HCT116 (cell line): ENCODE data around the gene FA2H. TPM values are rescaled to one million over a fixed set of nuclear protein-coding genes. Genes with fewer than 3 reads are reported as not detected.

Source experiments
- ATAC-seq: fragments of 200-7000 bp; cut with Tn5 transposase; 2 replicates; pipeline ENCODE4 v1.9.1; 2020; ENCODE audit warnings: mild to moderate bottlenecking, moderate library complexity
- BruUV-seq: library from RNA; stranded (reverse); fragments of 400-500 nt; replicated peaks from 2 replicates; lab custom pipeline; 2021; lab: Mats Ljungman, UMichigan
- CTCF ChIA-PET: fragments of 300-600 bp; sonication (Branson Sonifier 250); formaldehyde crosslinking; loops from one replicate; lab custom pipeline; 2021; ENCODE audit warnings: antibody characterized with exemption; lab: Charles Lee
- POLR2A ChIA-PET: fragments of 300-600, 350-600 bp; sonication (Branson Sonifier 250); formaldehyde crosslinking; loops from one replicate; lab custom pipeline; 2021; ENCODE audit warnings: antibody characterized with exemption; lab: Charles Lee
- RAD21 ChIA-PET, 2 experiments: fragments of 300-600 bp; sonication (Branson Sonifier 250); formaldehyde crosslinking; loops; one replicate each; lab custom pipeline; 2023; ENCODE audit warnings: low total read pairs in 2 of 2; ENCODE audit not compliant: uncharacterized antibody in 2 of 2, unreplicated experiment in 2 of 2, low non-redundant PET in 1 of 2; lab: Charles Lee
- DNase-seq: peaks from one replicate; pipeline ENCODE4 v3.0.0-alpha.2; 2010; ENCODE audit warnings: low read depth, low spot score
- H2AFZ ChIP-seq: fragments of 200-600 bp; shearing (Covaris generic), sonication (generic); 2 replicates; pipeline ENCODE4 v1.6.1; 2017; ENCODE audit warnings: low read depth, mixed run types, mixed read lengths, antibody characterized with exemption, low read length; ENCODE audit not compliant: poor library complexity, severe bottlenecking
- H3K27ac ChIP-seq: 2 replicates; pipeline ENCODE4 v1.5.1; 2012; ENCODE audit warnings: low read depth, low read length
- H3K27me3 ChIP-seq: fragments of 200-600 bp; sonication (generic); 2 replicates; pipeline ENCODE4 v1.6.1; 2016; ENCODE audit warnings: mixed run types, low read length, mixed read lengths; ENCODE audit not compliant: insufficient read depth
- H3K36me3 ChIP-seq, 2 experiments: fragments of 200-500 bp in 1 of 2; fragments of 200-600 bp in 1 of 2; sonication (Bioruptor generic) in 1 of 2; sonication (generic) in 1 of 2; 2 replicates each; pipeline versions ENCODE4 v1.5.1 to v1.6.1; 2014 to 2016; ENCODE audit warnings: low read length in 2 of 2, inconsistent platforms in 1 of 2, mixed read lengths in 1 of 2, mixed run types in 1 of 2; ENCODE audit not compliant: insufficient read depth in 2 of 2, control insufficient read depth in 1 of 2
- H3K4me1 ChIP-seq, 2 experiments: fragments of 200-600 bp in 1 of 2; sonication (generic) in 1 of 2; 2 replicates each; pipeline versions ENCODE4 v1.5.1 to v1.6.1; 2012 to 2017; ENCODE audit warnings: low read length in 2 of 2, inconsistent platforms in 1 of 2, mild to moderate bottlenecking in 1 of 2, mixed read lengths in 1 of 2, mixed run types in 1 of 2, moderate library complexity in 1 of 2; ENCODE audit not compliant: insufficient read depth in 2 of 2, control insufficient read depth in 1 of 2
- H3K4me2 ChIP-seq: fragments of 200-600 bp; sonication (generic); 2 replicates; pipeline ENCODE4 v1.6.1; 2017; ENCODE audit warnings: mixed run types, low read length, mixed read lengths
- H3K4me3 ChIP-seq, 2 experiments: fragments of 200-600 bp in 1 of 2; sonication (generic) in 1 of 2; replicated peaks in 1 of 2; 2 replicates each; pipeline ENCODE4 v1.5.1; 2011 to 2016; ENCODE audit warnings: low read length in 2 of 2, control low read depth in 1 of 2, low read depth in 1 of 2, mild to moderate bottlenecking in 1 of 2, mixed read lengths in 1 of 2, mixed run types in 1 of 2
- H3K79me2 ChIP-seq: fragments of 200-600 bp; sonication (generic); 2 replicates; pipeline ENCODE4 v1.6.1; 2017; ENCODE audit warnings: mild to moderate bottlenecking, mixed run types, low read length, moderate library complexity, mixed read lengths; ENCODE audit not compliant: insufficient read depth
- H3K9ac ChIP-seq: fragments of 200-600 bp; sonication (generic); 2 replicates; pipeline ENCODE4 v1.6.1; 2016; ENCODE audit warnings: low read length, mixed read lengths
- H3K9me2 ChIP-seq: fragments of 200-600 bp; sonication (generic), shearing (Covaris generic); 2 replicates; pipeline ENCODE4 v1.6.1; 2017; ENCODE audit warnings: mixed run types, mild to moderate bottlenecking, moderate library complexity; ENCODE audit not compliant: insufficient read depth
- H3K9me3 ChIP-seq, 2 experiments: fragments of 200-500 bp in 1 of 2; fragments of 200-600 bp in 1 of 2; sonication (Bioruptor generic) in 1 of 2; sonication (generic) in 1 of 2; 2 replicates each; pipeline ENCODE4 v1.6.1; 2014 to 2017; ENCODE audit warnings: low read length in 2 of 2, mixed read lengths in 2 of 2, inconsistent platforms in 1 of 2, low read depth in 1 of 2, mild to moderate bottlenecking in 1 of 2, mixed run types in 1 of 2, moderate library complexity in 1 of 2; ENCODE audit not compliant: control insufficient read depth in 1 of 2, insufficient read depth in 1 of 2
- H4K20me1 ChIP-seq: fragments of 200-600 bp; sonication (generic), shearing (Covaris generic); 2 replicates; pipeline ENCODE4 v1.6.1; 2017; ENCODE audit warnings: mixed run types, mild to moderate bottlenecking, moderate library complexity; ENCODE audit not compliant: insufficient read depth
- CBX3 ChIP-seq: IDR thresholded peaks from 2 replicates; pipeline ENCODE4 v1.6.1; 2012; ENCODE audit warnings: low read depth
- CEBPB ChIP-seq: IDR thresholded peaks from 2 replicates; pipeline ENCODE4 v1.6.1; 2012; ENCODE audit warnings: low read depth
- EGR1 ChIP-seq: IDR thresholded peaks from 2 replicates; pipeline ENCODE4 v1.6.1; 2012; ENCODE audit warnings: low read depth
- ELF1 ChIP-seq: IDR thresholded peaks from 2 replicates; pipeline ENCODE4 v1.6.1; 2012; ENCODE audit warnings: low read depth, borderline replicate concordance
- EZH2 ChIP-seq: fragments of 200-600 bp; sonication (generic); IDR thresholded peaks from 2 replicates; pipeline ENCODE4 v1.6.1; 2017; ENCODE audit warnings: antibody characterized with exemption, mixed run types
- FOSL1 ChIP-seq: IDR thresholded peaks from 2 replicates; pipeline ENCODE4 v1.6.1; 2012; ENCODE audit warnings: low read depth
- MAX ChIP-seq: IDR thresholded peaks from 2 replicates; pipeline ENCODE4 v1.6.1; 2012
- POLR2A ChIP-seq: IDR thresholded peaks from 2 replicates; pipeline ENCODE4 v1.7.0; 2011; ENCODE audit warnings: borderline replicate concordance; ENCODE audit not compliant: insufficient read depth, insufficient read length; ENCODE audit errors: extremely low read depth
- POLR2AphosphoS5 ChIP-seq: IDR thresholded peaks from 2 replicates; pipeline ENCODE4 v1.6.1; 2011; ENCODE audit warnings: mild to moderate bottlenecking, low read depth, low read length, moderate library complexity
- RAD21 ChIP-seq: IDR thresholded peaks from 2 replicates; pipeline ENCODE4 v1.6.1; 2012; ENCODE audit warnings: low read depth, mild to moderate bottlenecking
- SIN3A ChIP-seq: IDR thresholded peaks from 2 replicates; pipeline ENCODE4 v1.6.1; 2012; ENCODE audit warnings: low read depth
- SRF ChIP-seq: IDR thresholded peaks from 2 replicates; pipeline ENCODE4 v1.6.1; 2012; ENCODE audit warnings: low read depth
- TCF7L2 ChIP-seq: IDR thresholded peaks from 2 replicates; pipeline ENCODE4 v1.7.0; 2011; ENCODE audit warnings: borderline replicate concordance, inconsistent platforms; ENCODE audit not compliant: insufficient read depth, insufficient read length; ENCODE audit errors: extremely low read depth
- YY1 ChIP-seq: IDR thresholded peaks from 2 replicates; pipeline ENCODE4 v1.6.1; 2011; ENCODE audit warnings: low read length, low read depth, moderate library complexity, mild to moderate bottlenecking; ENCODE audit not compliant: insufficient replicate concordance; ENCODE audit errors: extremely low read depth
- ZFX ChIP-seq: fragments of 450-650 bp; IDR thresholded peaks from 2 replicates; pipeline ENCODE4 v1.6.1; 2017
- ZNF274 ChIP-seq: fragments of 200-500 bp; sonication (Bioruptor generic); IDR thresholded peaks from 2 replicates; pipeline ENCODE4 v1.6.1; 2014; ENCODE audit warnings: mild to moderate bottlenecking, low read depth, low read length, inconsistent platforms
- intact Hi-C: fragments of 100-400 bp; cut with micrococcal nuclease; formaldehyde crosslinking; loops from 2 replicates; pipeline ENCODE4 v1.10.0; 2022
- total RNA-seq: library from RNA; stranded (reverse); gene quantifications from one replicate; pipeline ENCODE4 v1.2.1, GENCODE V29; 2021; ENCODE audit not compliant: unreplicated experiment
- TF ChIP-seq, protein P1 (sequence below): IDR thresholded peaks from 2 replicates; pipeline ENCODE4 v1.6.1; 2012; ENCODE audit warnings: low read depth

The FA2H gene
- total RNA-seq, 1 experiment from 2014 or later = 11.1 TPM

GRCh38 chr16:74679983-74680382 is 94.6 kb downstream of the FA2H start:
- CTCF ChIA-PET = no interaction called here
- no peak for ATAC-seq

More at GRCh38 chr16:74679983-74680382, 94.6 kb downstream of the FA2H start:
- intact Hi-C loops = no loop called here
- ChIA-PET POLR2A (interaction anchor here (0.7 kb wide), 1 partner anchor 995 kb away, joined by 4 read pairs; no protein-coding TSS in a partner anchor), RAD21 (no interaction called here)
- no peak for TF ChIP-seq CBX3
- TF ChIP-seq MAX = no peak
- no peak for TF ChIP-seq EZH2
- TF ChIP-seq POLR2A = no peak
- TF ChIP-seq SIN3A = no peak
- TF ChIP-seq POLR2AphosphoS5 = no peak
- TF ChIP-seq SRF = no peak
- no peak for TF ChIP-seq ELF1
- no peak for TF ChIP-seq YY1
- no peak for TF ChIP-seq RAD21
- no peak for TF ChIP-seq FOSL1
- TF ChIP-seq CEBPB = no peak
- TF ChIP-seq, protein P1, sequence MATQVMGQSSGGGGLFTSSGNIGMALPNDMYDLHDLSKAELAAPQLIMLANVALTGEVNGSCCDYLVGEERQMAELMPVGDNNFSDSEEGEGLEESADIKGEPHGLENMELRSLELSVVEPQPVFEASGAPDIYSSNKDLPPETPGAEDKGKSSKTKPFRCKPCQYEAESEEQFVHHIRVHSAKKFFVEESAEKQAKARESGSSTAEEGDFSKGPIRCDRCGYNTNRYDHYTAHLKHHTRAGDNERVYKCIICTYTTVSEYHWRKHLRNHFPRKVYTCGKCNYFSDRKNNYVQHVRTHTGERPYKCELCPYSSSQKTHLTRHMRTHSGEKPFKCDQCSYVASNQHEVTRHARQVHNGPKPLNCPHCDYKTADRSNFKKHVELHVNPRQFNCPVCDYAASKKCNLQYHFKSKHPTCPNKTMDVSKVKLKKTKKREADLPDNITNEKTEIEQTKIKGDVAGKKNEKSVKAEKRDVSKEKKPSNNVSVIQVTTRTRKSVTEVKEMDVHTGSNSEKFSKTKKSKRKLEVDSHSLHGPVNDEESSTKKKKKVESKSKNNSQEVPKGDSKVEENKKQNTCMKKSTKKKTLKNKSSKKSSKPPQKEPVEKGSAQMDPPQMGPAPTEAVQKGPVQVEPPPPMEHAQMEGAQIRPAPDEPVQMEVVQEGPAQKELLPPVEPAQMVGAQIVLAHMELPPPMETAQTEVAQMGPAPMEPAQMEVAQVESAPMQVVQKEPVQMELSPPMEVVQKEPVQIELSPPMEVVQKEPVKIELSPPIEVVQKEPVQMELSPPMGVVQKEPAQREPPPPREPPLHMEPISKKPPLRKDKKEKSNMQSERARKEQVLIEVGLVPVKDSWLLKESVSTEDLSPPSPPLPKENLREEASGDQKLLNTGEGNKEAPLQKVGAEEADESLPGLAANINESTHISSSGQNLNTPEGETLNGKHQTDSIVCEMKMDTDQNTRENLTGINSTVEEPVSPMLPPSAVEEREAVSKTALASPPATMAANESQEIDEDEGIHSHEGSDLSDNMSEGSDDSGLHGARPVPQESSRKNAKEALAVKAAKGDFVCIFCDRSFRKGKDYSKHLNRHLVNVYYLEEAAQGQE = no peak
- no peak for TF ChIP-seq EGR1
- no peak for TF ChIP-seq ZFX
- no peak for TF ChIP-seq ZNF274
- TF ChIP-seq TCF7L2 = no peak
- no TSS peak for BruUV-seq
- Histone ChIP-seq H3K9me3 (no peaks in the 10 kb centered on the region), H3K4me3 (no peak overlapping the region), H3K4me2 (no peak overlapping the region), H3K9me2 (no peaks in the 10 kb centered on the region), H3K27me3 (no peaks in the 10 kb centered on the region), H3K9ac (no peak overlapping the region), H2AFZ (no peak overlapping the region), H4K20me1 (no peaks in the 10 kb centered on the region), H3K79me2 (no peaks in the 10 kb centered on the region), H3K27ac (no peak overlapping the region), H3K4me1 (no peaks in the 10 kb centered on the region), H3K36me3 (no peaks in the 10 kb centered on the region)
- no peak for DNase-seq
